Muscle of arm (tissue), 14 donors: ENCODE measurements around the gene PASK. TPM values are rescaled to one million over a fixed set of nuclear protein-coding genes. Genes with fewer than 3 reads are reported as not detected.
A peak's percentile ranks its signal among the peaks of the same experiment; 100 is the strongest.
"Not testable (repeated sequence)": the region's sequence is repeated elsewhere in the genome, so short reads cannot be mapped to it uniquely, and the experiment has no call there.

ENCODE experiments used
- DNase-seq: peaks from one replicate; pipeline ENCODE4 v3.0.0-alpha.2; 2013
- long read RNA-seq, 11 donors: transcript quantifications; one replicate each; lab custom pipeline, GENCODE V29; 2026
- polyA plus RNA-seq, 12 donors: library from polyadenylated mRNA; unstranded; fragments of 120-200 nt; gene quantifications; one replicate each; pipeline ENCODE4 v1.2.1, GENCODE V29; 2013; ENCODE audit not compliant: insufficient read length in 12 of 12

The PASK gene
- 10 to 100 TPM in 2 of 12 donors, 1 to 10 TPM in 9, not detected in 1; 3.3 to 20.1 (median 5.7) TPM for polyA plus RNA-seq
- long read RNA-seq, donor 1, full-length matches to known transcripts: 1 of 1 reads
- long read RNA-seq, donor 1, partial matches to known transcripts: 0 of 1 reads
- long read RNA-seq, donor 1, other reads (novel, unspliced or antisense): 0 of 1 reads
- long read RNA-seq, donor 2: 0 reads
- long read RNA-seq, donor 3, partial matches to known transcripts: 31 of 44 reads
- long read RNA-seq, donor 3, other reads (novel, unspliced or antisense): 13 of 44 reads
- long read RNA-seq, donor 4: 0 reads
- long read RNA-seq, donor 5: 0 reads
- long read RNA-seq, donor 6: 0 reads
- long read RNA-seq, donor 7: 0 reads
- long read RNA-seq, donor 8: 0 reads
- long read RNA-seq, donor 9, partial matches to known transcripts: 0 of 1 reads
- long read RNA-seq, donor 9, other reads (novel, unspliced or antisense): 0 of 1 reads
- long read RNA-seq, donor 10: 0 reads
- long read RNA-seq, donor 11: 0 reads

- peak; percentile 91 for DNase-seq
Measured at GRCh38 chr2:241148891-241149674, at the start of gene PASK. PASK (minus strand) TSS chr2:241149472; CDS start chr2:241143032, 6,440 bp downstream.

- no peak for DNase-seq
Measured at GRCh38 chr2:241198381-241199279, 49.4 kb upstream of the PASK start.

- no peak for DNase-seq
Measured at GRCh38 chr2:241197947-241198346, 48.7 kb upstream of the PASK start.

GRCh38 chr2:241197246-241197645, 48.0 kb upstream of the PASK start:
- not testable (repeated sequence) for DNase-seq

GRCh38 chr2:241195506-241196130, 46.3 kb upstream of the PASK start:
- DNase-seq: no peak

- DNase-seq: no peak
Measured at GRCh38 chr2:241194811-241195210, 45.5 kb upstream of the PASK start.

GRCh38 chr2:241193271-241193670, 44.0 kb upstream of the PASK start:
- DNase-seq: no peak

GRCh38 chr2:241191081-241191480, 41.8 kb upstream of the PASK start:
- no peak for DNase-seq

- DNase-seq: no peak
Measured at GRCh38 chr2:241190291-241190981, 41.2 kb upstream of the PASK start.

GRCh38 chr2:241189856-241190201, 40.6 kb upstream of the PASK start:
- no peak for DNase-seq

GRCh38 chr2:241189093-241189855, 40.0 kb upstream of the PASK start:
- no peak for DNase-seq

- no peak for DNase-seq
Measured at GRCh38 chr2:241188361-241189092, 39.3 kb upstream of the PASK start, which contains the start of gene ANO7. ANO7 (plus strand) TSS chr2:241188677; CDS start chr2:241190064, 1,387 bp downstream.

GRCh38 chr2:241187918-241188234, 38.6 kb upstream of the PASK start:
- DNase-seq: no peak

GRCh38 chr2:241187101-241187917, 38.0 kb upstream of the PASK start:
- no peak for DNase-seq

GRCh38 chr2:241185961-241186360, 36.7 kb upstream of the PASK start:
- no peak for DNase-seq

- no peak for DNase-seq
Measured at GRCh38 chr2:241184901-241185300, 35.6 kb upstream of the PASK start.

- no peak for DNase-seq
Measured at GRCh38 chr2:241183221-241183620, 33.9 kb upstream of the PASK start.

- DNase-seq: no peak
Measured at GRCh38 chr2:241182531-241183133, 33.4 kb upstream of the PASK start.
